MM.1S (cell line): ENCODE results near the gene RALY.

ENCODE experiments used
- EZH2 ChIP-seq: fragments of 300-600 bp; sonication (generic); optimal IDR thresholded peaks from 2 replicates; pipeline ENCODE3; 2017; ENCODE audit warnings: low read depth, mild to moderate bottlenecking, antibody characterized with exemption, low read length, mixed read lengths
- EZH2phosphoT487 ChIP-seq: fragments of 300-600 bp; sonication (generic); IDR thresholded peaks from 2 replicates; pipeline ENCODE4 v1.6.1; 2018; ENCODE audit warnings: antibody characterized with exemption, low read length
- TF ChIP-seq, protein P1 (sequence below): fragments of 300-600 bp; sonication (generic); IDR thresholded peaks from 2 replicates; pipeline ENCODE4 v1.5.1; 2016; ENCODE audit warnings: antibody characterized with exemption, low read length, mixed read lengths

DNA sequence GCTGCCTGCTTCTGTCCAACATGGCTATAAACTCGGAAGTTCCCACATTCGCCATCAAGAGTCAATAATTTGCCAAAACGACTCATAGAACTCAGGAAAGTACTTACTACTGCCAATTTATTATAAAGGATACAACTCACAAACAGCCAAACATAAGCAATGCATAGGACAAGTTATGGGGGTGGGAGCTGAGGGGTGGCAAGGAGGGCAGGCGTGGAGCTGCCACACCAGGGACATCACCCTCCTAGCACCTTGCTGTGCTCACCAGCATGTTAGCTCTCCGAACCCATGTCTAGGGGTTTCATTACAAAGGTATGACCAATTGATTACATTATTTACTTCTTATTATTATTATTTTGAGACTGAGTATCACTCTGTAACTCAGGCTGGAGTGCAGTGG is 106.0 kb downstream of the RALY start:
- TF ChIP-seq EZH2 = no peak
- TF ChIP-seq, protein P1, sequence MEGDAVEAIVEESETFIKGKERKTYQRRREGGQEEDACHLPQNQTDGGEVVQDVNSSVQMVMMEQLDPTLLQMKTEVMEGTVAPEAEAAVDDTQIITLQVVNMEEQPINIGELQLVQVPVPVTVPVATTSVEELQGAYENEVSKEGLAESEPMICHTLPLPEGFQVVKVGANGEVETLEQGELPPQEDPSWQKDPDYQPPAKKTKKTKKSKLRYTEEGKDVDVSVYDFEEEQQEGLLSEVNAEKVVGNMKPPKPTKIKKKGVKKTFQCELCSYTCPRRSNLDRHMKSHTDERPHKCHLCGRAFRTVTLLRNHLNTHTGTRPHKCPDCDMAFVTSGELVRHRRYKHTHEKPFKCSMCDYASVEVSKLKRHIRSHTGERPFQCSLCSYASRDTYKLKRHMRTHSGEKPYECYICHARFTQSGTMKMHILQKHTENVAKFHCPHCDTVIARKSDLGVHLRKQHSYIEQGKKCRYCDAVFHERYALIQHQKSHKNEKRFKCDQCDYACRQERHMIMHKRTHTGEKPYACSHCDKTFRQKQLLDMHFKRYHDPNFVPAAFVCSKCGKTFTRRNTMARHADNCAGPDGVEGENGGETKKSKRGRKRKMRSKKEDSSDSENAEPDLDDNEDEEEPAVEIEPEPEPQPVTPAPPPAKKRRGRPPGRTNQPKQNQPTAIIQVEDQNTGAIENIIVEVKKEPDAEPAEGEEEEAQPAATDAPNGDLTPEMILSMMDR = no peak
- TF ChIP-seq EZH2phosphoT487 = no peak
